Spleen (tissue), 7 donors: ENCODE data around the gene SPDYE4.

Source experiments
- CTCF ChIP-seq, 11 experiments: fragments of 200-600 bp in 7 of 11; fragments of 450-650 bp in 4 of 11; sonication (generic) in 4 of 11; IDR thresholded peaks in 8 of 11; conservative IDR thresholded peaks in 3 of 11; 1 replicate in 7 of 11; 2 replicates in 4 of 11; pipeline versions ENCODE4 v1.4.0 to v1.8.0; 2016 to 2021; ENCODE audit warnings: antibody characterized with exemption in 11 of 11, inconsistent platforms in 4 of 11, mild to moderate bottlenecking in 1 of 11
- POLR2A ChIP-seq, 3 donors: fragments of 450-650 bp; IDR thresholded peaks; one replicate each; pipeline ENCODE4 v1.5.1; 2017; ENCODE audit warnings: antibody characterized with exemption in 3 of 3, mild to moderate bottlenecking in 1 of 3
- donor health status: DM: no; HTN: no; CAD: no; lungs with moderate emphysema.
- donor health status: DM: no; HTN: no; CAD: no.
- donor health status: DM: no; HTN: no; CAD: no.

- no peak for TF ChIP-seq CTCF (IDR thresholded peaks at IDR 0.05 in 8 of 11, conservative IDR thresholded peaks at IDR 0.05 in 3 of 11)
- TF ChIP-seq POLR2A (IDR thresholded peaks at IDR 0.05): no peak
These were observed 3.7 kb upstream of the SPDYE4 start for GRCh38 chr17:8762012-8762411.
